ENCODE data around the gene NUDT19. TPM values are rescaled to one million over a fixed set of nuclear protein-coding genes. Genes with fewer than 3 reads are reported as not detected.

Gene NUDT19
- total and polyA plus RNA-seq, 10 of the 15 experiments (the other 5 are each of a cell fraction or from before 2014, with no cell fraction given), result 8.5 to 31.0 (median 17.0) TPM

DNA sequence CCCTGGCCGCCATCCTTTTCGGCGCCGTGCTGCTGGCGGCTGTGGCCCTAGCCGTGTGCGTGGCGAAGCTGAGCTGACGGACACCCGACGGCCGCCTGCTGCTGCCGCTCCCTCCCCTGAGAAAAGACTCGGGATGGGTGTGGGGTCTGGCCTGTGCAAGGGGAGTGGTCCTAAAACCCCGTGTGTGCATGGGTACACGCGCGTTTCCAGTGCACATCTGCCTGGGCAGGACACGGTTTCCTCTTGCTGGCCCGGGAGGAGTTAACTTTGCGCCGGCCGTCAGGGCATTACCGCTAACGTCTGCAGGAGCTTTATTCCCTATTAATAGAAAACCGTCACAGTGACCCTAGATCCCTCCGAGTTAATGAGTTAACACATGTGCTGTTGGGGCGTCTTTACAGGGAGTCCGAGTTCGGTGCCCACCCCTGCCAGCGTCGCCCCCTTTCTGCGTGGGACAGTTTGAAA, 14.7 kb upstream of the NUDT19 start:
- Histone ChIP-seq H3K4me1 (ENCODE audit: control insufficient read depth, insufficient read depth, low read length) (peaks cover 17% of the 10 kb centered on the region), H3K36me3 (ENCODE audit: control insufficient read depth in 2 of 2, insufficient read depth in 2 of 2, low read length in 1 of 2) (no peaks in the 10 kb centered on the region), H2AFZ (ENCODE audit: control insufficient read depth, low read depth, low read length) (no peak overlapping the region), H3K9me3 (replicated peaks; ENCODE audit: control insufficient read depth, insufficient read depth, low read length) (no peaks in the 10 kb centered on the region; the same call in 2 of the 3 replicates), H4K20me1 (ENCODE audit: control insufficient read depth, insufficient read depth) (0 out of 2 replicates have a peak, but pooled peaks cover under 1% of the 10 kb centered on the region), H3K4me3 (no peak overlapping the region), H3K27me3 (replicated peaks in 1 of 2; ENCODE audit: control insufficient read depth in 2 of 2, insufficient read depth in 2 of 2, low read length in 1 of 2) (peaks cover 2 to 7% of the 10 kb centered on the region in 2 experiments; a peak in 3 of 4 replicates), H3K27ac (ENCODE audit: control insufficient read depth, insufficient read depth) (no peak overlapping the region), H3K79me2 (ENCODE audit: control insufficient read depth, insufficient read depth, low read length) (peaks cover 27% of the 10 kb centered on the region), H3K4me2 (ENCODE audit: control insufficient read depth, insufficient read depth) (no peak overlapping the region), H3K9ac (ENCODE audit: control insufficient read depth, insufficient read depth, low read length) (no peak overlapping the region)
- ChIA-PET POLR2A (interaction anchor here (0.6 kb wide), 1 partner anchor 9 kb away, joined by 3 read pairs; no protein-coding TSS in a partner anchor), SMC1A (ENCODE audit: uncharacterized antibody, unreplicated experiment) (interaction anchor here (0.9 kb wide), 1 partner anchor 65 kb away, joined by 3 read pairs; no protein-coding TSS in a partner anchor), RAD21 (ENCODE audit: unreplicated experiment) (no interaction called here), CTCF (interaction anchor here (1.6 kb wide), 1 partner anchor 77 kb away, joined by 4 read pairs; no protein-coding TSS in a partner anchor)
- TF ChIP-seq SUZ12 (IDR thresholded peaks at IDR 0.05; ENCODE audit: unreplicated experiment) (peak; percentile 26), STAT1 (conservative IDR thresholded peaks at IDR 0.05) (no peak)
- TF ChIP-seq, protein P1, sequence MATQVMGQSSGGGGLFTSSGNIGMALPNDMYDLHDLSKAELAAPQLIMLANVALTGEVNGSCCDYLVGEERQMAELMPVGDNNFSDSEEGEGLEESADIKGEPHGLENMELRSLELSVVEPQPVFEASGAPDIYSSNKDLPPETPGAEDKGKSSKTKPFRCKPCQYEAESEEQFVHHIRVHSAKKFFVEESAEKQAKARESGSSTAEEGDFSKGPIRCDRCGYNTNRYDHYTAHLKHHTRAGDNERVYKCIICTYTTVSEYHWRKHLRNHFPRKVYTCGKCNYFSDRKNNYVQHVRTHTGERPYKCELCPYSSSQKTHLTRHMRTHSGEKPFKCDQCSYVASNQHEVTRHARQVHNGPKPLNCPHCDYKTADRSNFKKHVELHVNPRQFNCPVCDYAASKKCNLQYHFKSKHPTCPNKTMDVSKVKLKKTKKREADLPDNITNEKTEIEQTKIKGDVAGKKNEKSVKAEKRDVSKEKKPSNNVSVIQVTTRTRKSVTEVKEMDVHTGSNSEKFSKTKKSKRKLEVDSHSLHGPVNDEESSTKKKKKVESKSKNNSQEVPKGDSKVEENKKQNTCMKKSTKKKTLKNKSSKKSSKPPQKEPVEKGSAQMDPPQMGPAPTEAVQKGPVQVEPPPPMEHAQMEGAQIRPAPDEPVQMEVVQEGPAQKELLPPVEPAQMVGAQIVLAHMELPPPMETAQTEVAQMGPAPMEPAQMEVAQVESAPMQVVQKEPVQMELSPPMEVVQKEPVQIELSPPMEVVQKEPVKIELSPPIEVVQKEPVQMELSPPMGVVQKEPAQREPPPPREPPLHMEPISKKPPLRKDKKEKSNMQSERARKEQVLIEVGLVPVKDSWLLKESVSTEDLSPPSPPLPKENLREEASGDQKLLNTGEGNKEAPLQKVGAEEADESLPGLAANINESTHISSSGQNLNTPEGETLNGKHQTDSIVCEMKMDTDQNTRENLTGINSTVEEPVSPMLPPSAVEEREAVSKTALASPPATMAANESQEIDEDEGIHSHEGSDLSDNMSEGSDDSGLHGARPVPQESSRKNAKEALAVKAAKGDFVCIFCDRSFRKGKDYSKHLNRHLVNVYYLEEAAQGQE (IDR thresholded peaks at IDR 0.05; ENCODE audit: low read depth, low read length), result no peak
- no peak for ATAC-seq
- BruUV-seq (replicated peaks), result no TSS peak
- WGBS (ENCODE audit: insufficient coverage, insufficient replicate concordance, low lambda C conversion rate, missing lambda C conversion rate), result 33% methylated on average over 32 of the region's 33 CpGs
- no peak for DNase-seq (ENCODE audit: low read depth, low spot score)
- in situ Hi-C loops (cut with MboI), result no loop called here
- intact Hi-C loops (cut with micrococcal nuclease; ENCODE audit: unreplicated experiment), result no loop called here
- no peak for FAIRE-seq
